Fibroblast of skin of right biceps (primary cell): ENCODE results near the gene KCNF1.

Source experiments
- DNase-seq: peaks from one replicate; pipeline ENCODE4 v3.0.0-alpha.2; 2013

Gene KCNF1

DNA sequence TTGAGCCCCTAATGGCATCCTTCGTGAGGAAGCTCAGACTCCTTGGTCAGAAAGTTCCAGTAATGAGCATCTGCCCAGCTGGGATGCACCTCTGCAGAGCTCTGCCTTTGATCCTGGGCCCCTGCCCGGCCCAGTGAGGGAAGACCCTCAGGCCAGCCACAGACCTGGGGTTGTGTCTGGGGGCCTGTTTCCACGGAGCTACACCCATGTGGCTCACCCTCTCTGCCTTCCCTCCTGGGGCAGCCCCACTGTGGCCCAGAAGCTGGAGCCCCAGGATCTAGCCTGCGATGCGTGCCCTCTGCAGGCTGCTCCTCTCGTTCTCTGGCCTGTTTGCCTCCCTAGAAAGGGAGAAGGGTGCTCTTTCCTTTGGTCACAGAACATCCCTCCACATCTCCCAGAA, 9.8 kb downstream of the KCNF1 start:
- no peak for DNase-seq

DNA sequence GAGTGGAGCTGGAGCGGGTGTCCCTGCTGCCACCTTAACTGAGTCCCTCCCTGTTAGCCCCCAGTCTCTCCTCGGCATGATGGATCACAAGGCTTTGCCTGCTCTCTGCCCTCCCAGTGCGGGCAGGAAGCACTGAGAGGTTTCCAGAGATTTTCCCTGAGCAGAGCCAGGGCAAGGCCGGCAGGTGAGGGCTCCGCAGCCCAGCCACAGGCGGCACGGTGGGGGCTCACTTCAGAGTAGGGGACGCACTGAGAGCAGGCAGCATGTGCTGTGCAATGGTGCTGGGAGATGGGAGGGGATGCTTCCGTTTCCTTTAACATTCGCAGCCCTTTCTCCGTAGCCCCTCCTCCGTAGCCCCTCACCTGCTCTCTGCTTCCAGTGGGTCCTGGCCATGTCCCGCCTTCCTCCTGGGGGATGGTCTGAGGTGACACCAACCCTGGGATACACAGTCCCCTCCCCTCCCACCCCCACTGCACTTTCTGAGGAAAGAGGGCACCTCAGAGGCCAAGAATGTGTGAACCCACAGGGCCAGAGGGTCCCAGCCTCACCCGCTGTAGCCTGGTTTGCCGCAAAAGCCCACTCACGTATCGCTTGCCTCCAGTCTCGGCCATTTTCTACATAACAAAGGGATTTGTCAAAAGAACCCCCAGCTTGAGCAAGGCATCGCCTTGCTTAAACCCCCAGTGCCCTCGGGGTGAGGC, 10.7 kb downstream of the KCNF1 start:
- no peak for DNase-seq

DNA sequence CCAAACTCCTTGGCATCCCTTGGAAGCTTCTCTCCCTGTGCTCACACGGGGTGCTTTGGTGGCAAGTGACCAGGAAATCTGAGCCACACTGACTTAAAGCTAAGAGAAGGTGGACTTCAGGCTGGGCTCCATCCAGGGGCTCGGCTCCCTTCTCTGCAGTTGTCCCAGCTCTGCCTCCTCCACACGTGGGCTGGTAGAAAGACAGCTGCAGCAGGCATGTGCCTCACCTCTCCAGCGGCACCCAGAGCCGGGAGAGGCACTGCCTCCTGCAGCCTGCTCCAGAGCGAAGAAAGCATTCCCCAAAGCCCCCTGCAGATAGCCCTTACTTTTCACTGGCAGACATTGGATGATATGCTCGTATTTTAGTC, 11.3 kb downstream of the KCNF1 start:
- DNase-seq: no peak

DNA sequence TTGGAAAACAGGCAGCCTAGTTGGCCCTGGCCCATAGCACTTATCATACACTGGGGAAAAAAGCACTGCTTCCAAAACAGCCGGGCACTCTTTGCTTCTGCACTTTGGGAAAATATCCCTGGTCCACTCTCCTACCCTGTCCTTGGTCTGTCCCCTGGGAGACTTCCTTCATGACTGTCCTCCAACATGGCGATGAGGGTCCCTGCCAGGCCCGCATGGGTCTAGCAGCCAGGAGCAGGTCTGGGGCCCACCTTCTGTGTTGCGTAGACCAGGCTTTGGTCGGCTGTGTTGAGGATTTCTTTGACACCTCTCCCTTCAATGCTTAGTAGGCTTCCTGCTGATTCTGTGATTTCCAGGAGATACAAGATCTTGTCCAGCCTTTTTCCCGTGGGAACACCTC, 12.2 kb downstream of the KCNF1 start:
- no peak for DNase-seq

DNA sequence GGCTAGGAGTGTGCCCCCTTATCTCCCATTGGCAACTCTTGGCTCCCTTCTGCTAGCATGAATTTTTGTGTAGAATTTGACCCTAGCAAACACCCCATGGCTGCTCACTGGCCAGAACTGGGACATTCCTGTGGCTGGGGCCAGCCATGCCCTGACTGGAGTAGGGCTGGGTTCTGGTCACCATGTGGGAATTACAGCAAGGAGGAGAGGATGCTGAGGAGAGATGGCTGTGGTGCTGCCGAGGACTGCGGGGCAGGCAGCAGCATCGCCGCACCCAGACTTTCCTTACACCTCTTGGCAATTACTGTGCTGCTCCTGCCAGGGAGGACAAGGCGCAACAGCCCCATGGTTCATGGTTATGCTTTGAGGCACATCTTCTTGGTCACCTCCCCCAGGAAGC, 12.7 kb downstream of the KCNF1 start:
- DNase-seq: no peak

DNA sequence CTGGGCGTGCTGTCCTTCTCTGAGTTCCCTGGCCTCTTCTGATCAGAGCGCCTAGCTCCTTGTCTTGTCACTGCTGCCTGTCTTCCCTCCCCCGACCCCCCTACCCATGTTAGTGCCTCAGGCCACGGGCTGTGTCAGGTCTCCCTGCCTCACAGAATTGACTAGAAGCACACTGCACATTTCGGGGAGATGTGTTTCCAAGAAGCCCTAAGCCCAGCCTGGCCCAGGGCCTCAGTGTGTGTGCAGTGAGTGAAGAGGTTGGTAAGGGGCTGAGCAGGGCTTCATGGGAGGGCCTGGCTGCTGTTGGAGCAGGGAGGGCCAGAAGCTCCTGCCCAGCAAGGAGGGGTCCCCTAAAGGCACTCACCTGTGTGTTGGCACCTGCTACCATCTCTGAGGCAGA, 13.1 kb downstream of the KCNF1 start:
- DNase-seq: no peak

DNA sequence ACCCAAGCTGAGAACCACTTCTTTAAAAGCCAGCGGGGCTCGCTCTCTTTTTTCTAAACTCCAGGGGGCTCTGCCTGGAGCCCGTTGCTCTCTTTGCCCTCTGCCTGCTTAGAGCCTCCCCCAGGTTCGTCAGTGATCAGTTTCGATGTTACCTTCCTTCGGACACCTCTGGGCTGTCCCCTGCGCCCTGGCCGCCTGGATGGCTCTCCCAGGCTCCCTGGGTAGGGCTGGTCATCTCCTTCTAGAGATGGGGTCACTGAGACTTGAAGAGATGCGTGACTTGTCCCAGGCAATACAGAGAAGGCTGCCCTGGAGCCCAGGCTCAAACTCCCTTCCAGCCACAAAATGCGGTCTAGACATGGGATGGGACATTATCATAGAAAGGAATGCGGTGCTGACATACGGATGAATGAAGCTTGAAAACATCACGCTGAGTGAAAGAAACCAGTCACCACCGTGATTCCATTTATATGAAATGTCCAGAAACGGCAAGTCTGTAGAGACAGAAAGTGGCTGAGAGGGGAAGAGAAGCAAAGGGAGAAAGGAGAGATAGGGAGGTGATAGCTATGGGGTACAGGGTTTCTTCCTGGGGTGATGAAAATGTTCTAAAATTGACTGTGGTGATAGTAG, 14.6 kb downstream of the KCNF1 start:
- DNase-seq: peak; percentile 72

DNA sequence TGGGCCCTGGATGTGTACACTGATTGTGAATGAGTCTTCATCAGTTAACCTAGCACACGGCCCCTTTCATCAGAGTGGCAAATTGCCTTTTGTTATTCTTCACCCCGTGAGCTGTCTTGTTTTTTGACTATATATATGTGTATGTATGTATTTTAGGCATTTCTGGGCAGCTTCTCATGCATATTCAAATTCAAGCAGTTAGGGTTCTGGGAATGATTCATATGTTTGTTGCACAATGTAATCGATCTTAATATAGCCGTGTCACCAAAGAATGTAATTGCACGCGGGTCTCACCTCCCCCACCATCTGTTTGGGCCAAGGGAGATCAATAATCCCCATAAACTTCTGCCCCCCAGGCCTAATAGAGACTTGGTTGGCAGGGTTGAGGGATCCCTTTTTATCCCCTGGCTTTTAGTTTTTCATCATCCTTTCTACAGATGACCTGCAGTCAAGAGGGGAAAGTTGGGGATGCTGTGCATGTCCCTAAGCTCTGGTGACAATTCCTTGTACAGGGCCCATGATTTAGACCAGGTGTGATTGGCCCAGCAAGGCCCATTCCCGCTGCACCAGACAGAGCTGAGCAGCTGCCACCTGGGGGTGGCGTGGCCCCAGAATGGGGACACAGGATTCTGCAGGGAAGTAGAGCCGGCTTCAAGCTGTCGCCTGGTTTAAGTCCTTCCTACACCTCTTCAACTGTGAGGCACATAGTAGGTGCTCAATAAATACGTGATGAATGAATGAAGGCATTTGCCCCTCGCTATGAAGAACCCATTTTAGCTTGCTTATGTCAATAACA, 19.2 kb downstream of the KCNF1 start:
- peak; percentile 74 for DNase-seq

DNA sequence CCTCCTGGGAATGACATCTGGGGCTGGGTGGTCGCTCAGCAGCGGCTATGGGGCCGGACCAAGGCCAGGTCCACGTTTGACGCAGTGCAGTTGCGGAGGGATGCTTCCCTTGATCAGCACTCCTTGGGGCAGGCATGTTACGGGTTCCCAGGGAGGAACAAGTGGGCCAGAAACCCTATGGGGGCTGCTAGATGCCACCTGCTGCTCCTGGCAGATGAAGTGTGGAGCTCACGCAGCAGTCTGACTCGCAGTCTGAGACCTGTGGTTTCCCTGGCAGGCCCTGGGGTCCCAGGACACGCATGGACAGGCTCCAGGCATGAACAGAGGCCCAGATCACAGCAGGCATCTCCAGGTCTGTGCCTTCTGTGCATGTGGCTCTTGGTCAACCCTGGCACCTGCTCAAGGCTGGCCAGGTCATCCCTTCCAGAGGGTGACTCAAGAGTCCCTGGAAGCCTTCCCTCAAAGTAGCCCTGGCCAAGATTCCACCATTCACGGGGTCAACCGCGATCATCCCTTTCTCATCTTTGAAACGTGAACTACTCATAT, 20.0 kb downstream of the KCNF1 start:
- peak; percentile 42 for DNase-seq

DNA sequence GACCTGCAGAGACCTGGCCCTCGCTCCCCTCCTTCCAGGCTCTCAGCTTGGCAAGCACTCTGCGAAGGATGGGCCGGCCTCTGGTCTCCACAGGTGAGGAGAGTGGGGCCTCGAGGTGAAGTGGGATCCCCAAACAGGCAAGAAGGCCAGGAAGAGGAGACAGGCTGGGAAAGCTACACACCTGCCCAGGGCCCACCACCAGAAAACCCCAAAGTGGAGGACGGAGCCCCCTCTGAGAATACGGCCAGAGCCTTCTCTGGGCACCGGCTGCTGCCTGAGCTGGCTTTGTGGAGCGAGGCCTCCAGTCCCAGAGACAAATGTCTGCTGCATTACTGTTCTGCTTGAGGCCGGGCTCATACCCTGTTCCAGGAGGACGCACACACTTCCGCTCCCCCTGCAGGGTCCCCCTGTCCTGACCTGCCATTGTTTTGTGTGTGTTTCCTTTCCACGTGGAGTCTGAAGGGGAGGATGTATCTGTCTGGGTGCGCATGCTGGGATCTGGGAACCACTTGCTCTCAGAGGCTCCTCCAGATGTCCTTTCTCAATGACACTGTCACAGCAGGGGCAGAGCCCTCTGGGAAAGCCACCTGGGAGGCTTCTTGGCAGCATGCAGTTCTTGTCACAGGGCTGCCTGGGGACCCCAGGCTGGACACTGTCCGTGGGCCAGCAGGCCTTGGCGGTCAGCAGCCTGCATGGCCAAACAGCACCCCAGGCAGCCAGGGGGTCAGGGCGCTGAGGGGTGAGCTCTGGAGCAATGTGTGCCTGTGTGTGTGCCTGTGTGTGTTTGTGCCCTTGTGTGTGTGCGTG, 20.8 kb downstream of the KCNF1 start:
- peak; percentile 14 for DNase-seq

DNA sequence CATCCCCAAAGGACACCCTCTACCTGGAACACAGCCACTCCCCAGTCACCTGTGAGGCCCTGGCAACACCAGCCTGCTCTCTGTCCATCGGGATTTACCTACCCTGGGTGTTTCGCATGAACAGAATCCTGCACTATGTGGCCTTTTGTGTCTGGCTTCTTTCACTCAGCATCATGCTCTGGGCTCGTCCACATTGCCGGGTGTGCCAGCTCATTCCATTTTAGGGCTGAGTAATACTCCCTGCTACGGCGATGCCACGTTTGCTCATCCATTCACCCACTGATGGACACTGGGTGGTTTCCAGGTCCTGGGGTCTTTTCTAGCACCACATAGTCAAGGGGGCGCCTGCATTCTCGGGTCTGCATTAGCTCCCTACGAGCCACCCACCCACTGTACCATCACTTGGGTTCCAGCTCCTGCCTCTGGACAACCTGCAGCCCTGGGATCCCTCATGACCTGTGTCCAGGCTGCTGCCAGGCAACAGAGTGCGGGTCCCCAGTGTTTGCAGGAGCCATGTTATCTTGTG, 22.0 kb downstream of the KCNF1 start:
- DNase-seq: no peak

DNA sequence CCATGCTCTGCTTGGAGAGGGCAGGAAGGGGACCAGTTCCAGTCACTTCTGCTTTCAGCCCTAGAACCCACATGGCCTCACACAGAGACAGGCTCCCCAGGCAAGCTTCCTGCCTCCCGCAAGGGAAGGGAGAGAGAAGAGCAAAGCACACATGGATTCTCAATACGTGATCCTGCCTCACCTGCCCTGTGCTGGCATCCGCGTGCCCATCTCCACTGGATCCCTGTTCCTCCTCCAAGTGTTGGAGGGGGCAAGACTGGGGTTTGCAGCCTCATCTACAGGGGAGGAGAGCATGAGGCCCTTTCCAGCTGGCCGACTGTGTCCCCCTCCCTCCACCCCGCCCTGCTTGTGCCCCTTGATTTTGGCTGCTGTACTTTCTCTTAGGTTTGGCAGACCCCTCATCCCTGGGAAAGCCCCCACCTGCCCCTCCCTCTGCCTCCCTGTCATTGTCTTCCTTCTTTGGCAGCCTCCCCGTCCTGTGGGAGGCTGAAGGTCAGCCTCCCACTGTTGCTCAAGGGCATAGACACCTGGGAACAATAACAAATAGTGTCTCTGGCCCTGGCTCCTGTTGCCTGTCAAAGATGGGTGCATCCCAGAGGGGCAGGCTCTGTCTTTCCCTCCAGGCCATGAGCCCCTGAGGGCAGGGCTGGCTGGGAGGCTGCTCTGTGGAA, 22.7 kb downstream of the KCNF1 start:
- DNase-seq: no peak

DNA sequence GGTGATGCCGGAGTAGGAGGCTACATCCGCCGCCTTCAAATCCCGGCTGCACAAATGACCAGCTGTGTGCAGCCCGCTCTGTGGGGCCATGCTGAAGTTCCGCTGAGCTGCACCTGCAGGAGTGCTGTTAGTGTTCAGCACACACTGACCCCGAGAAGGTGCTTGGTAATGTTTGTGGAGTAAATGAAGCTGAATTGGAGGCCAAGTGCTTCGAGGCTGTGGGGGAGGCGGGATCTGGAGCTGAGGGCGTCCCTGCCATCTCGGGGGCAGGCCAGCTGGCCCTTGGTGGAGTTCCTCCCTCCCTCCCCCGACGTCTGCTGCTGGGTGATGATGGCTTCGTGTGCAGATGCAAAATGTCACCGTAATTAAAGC, 23.2 kb downstream of the KCNF1 start:
- DNase-seq: no peak

DNA sequence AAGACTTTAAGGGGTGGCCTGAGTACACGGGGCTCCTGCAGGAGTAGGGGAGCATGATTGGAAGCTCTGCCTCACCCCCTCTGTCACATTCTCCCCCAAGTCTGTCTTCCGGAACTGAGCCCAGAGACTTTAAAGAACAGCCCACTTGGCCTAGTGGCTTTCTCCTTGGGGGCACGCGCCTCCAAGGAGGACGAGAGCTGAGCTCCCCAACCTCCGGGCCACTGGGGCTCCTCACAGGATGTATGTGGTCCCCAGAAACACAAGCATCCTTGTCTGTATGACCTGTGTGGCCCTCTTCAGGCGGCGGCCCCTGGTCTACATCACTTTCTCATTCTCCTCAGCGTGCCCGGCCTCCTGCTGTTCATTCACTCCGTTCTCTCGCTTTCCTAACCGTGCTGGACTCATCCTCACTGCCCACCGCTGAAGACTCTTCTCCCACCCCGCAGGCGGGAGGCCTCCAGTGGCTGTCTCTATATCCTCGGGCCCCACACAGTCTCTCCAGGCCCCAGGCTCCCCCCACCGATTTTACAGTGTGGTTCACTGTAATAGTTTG, 23.7 kb downstream of the KCNF1 start:
- DNase-seq: no peak

DNA sequence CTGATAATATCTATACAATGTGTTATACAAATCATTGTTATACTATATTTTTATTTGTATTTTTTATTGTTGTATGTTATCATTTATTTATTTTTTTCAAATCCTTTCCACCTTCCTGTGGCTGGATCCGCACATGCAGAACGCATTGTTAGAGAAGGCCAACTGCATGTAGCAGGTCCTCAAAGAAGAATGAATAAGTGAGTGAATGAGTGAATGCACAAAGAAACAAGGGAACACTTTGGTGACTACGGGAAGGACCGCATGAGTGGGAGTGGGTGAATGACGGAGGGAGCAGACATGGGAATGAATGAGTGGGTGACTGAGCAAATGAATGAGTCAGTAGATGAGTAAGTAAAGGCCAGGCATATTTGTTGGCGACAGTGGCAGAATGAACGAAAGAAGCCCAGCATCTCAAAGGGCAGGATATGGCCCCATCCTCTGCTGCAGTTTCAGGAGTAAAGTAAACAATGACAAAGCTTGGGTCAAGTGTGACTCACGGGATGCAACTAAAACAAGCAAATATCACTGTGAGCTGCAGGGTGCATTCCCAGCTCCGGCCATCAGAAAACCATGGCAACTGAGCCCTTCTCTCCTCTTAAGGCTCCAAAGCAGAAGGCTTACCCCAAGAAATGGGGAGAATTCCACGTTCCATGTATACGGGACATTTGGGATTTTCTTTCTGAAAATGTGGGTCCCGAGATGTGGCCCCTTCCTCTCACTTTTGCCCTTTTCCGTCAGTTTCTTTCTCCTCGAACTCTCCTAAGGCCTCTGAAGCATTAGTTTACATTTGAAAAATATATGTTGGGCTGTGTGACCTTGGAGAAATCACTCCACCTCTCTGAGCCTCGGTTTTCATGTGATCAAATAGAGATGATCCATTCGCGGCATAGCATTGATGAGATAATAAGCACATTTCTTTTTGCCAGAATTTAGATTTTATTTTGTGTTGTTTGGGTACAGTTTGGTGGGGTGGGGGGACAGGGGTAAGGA, 24.5 kb downstream of the KCNF1 start:
- peak; percentile 98 for DNase-seq

DNA sequence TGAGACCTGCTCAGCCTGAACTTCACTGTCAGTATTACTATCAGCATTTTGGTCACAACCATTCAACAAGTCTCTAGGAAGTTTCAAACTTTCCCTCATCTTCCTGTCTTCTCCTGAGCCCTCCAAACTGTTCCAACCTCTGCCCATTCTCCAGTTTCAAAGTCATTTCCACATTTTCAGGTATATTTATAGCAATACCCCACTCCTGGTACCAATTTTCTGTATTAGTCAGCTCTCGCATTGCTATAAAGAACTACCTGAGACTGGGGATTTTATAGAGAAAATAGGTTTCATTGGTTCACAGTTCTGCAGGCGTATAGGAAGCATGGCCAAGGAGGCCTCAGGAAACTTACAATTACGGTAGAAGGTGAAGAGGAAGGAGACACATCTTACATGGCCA, 27.3 kb downstream of the KCNF1 start:
- DNase-seq: no peak

DNA sequence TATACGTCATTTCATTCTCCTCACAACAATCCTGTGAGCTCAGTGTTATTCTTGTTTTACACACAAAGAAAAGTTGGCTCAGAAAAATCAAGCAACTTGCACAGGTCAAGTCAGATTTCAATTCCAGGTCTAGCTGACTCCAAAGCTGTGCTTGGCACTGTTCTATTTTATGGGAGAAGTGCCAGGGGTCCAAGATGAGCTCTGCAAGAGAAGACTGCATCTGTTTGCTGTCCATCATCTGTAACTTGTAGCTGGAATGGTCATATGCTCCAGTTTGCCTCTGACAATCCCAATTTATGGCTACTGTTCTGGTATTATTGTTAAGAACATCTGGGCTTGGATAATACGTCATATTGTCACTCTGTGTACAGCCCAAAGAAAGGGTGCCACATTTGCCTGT, 28.9 kb downstream of the KCNF1 start:
- DNase-seq: no peak

DNA sequence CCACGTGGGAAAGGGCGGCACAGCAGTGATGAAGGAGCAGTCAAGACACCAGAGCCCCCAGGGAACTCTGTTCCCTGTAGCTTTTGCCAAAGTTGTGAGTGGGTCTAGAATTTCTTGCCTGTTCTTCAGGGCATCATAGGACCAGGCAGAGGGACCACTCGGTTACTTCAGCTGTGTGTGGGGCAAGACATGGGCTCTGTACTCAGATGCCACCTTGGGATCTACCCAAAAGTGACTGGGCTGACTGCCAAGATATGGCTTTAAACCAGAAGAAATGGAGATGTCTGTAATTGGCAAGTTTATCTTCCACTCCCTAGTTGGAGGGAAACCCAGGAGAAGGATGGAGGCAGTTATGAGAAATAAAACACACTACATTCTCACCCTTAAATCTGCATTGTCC, 29.6 kb downstream of the KCNF1 start:
- DNase-seq: no peak

DNA sequence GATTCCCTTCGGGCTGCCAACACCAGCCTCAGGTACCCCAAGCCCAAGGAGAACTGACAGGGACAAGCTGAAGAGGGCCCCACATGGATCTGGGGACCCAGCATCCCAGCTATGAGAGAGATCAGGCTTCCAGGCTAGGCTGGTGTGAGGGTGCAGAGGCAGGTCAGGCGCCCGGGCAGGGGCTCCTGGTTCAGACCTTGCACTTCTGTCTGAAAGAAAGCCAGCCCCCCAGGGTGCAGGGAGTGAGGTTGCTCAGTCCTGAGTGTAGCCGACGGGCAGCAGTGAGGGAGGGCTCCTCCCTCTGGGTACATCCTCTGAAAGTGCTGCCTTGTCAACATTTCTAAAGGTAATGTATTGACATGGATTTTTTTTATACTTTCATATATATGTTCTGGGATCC, 33.1 kb downstream of the KCNF1 start:
- no peak for DNase-seq

DNA sequence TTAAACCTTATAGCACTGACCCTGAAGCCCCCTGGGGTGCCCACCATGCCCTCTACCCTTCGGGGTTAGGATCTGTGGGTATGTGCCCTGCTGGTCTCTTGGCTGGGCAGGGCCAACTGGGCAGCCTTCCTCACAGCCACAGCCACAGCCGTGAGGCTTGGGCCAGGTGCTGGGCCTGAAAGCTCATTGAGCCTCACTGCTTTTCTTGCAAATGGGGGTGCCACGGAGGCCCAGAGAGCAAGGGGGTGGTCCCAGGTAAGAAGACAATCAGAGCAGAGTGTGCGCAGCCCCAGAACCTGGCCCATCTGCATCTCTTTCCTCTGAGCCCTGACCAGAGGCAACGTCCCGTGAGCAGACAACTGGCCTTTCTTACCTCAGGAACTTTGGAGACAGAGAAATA, 34.7 kb downstream of the KCNF1 start:
- no peak for DNase-seq

DNA sequence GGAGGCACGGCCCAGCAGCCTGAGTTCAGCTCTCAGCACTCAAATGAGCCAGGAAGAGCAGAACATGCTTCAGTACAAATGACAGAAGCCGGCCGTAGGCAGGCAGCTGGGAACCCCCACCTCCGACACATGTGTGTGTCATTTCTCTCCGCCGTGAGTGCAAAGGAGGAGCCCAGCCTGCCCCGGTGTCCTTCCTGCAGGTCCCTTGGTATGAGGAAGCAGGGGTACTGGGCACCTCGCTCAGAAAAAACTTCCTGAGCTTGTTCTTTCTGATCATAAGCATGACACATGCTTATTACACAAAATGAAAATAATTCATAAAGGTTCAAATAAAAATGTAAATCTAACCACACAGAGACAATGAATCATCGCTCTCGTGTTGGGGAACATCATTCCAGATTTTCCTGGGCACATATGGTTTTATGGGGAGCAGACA, 35.3 kb downstream of the KCNF1 start:
- DNase-seq: peak; percentile 73
